WTC11 (cell line): ENCODE data around the gene PSMG4.

Experiments used
- ATF1 ChIP-seq: sonication (generic); formaldehyde crosslinking; IDR thresholded peaks from 2 replicates; pipeline ENCODE4 v1.8.1; 2023; ENCODE audit warnings: mild to moderate bottlenecking, moderate library complexity, missing genetic modification reagents
- ATF3 ChIP-seq: sonication (generic); formaldehyde crosslinking; conservative IDR thresholded peaks from 2 replicates; pipeline ENCODE4 v1.8.1; 2022; ENCODE audit warnings: mild to moderate bottlenecking, missing genetic modification reagents
- CREB1 ChIP-seq: sonication (generic); formaldehyde crosslinking; IDR thresholded peaks from 2 replicates; pipeline ENCODE4 v1.8.0; 2023; ENCODE audit warnings: mild to moderate bottlenecking, missing genetic modification reagents
- CREM ChIP-seq: sonication (generic); formaldehyde crosslinking; IDR thresholded peaks from 2 replicates; pipeline ENCODE4 v1.8.1; 2022; ENCODE audit warnings: mild to moderate bottlenecking, missing genetic modification reagents, moderate library complexity
- CTCF ChIP-seq: fragments of 200-600 bp; IDR thresholded peaks from 2 replicates; pipeline ENCODE4 v1.8.0; 2022; ENCODE audit warnings: antibody characterized with exemption
- ELF4 ChIP-seq: sonication (generic); formaldehyde crosslinking; IDR thresholded peaks from 2 replicates; pipeline ENCODE4 v1.8.1; 2022; ENCODE audit warnings: low read depth, mild to moderate bottlenecking, moderate library complexity, missing genetic modification reagents
- ESRRA ChIP-seq: sonication (generic); formaldehyde crosslinking; IDR thresholded peaks from 2 replicates; pipeline ENCODE4 v1.8.1; 2022; ENCODE audit warnings: mild to moderate bottlenecking, missing genetic modification reagents, borderline replicate concordance
- GABPB1 ChIP-seq: sonication (generic); formaldehyde crosslinking; IDR thresholded peaks from 2 replicates; pipeline ENCODE4 v1.8.1; 2023; ENCODE audit warnings: mild to moderate bottlenecking, missing genetic modification reagents
- IRF1 ChIP-seq: sonication (generic); formaldehyde crosslinking; IDR thresholded peaks from 2 replicates; pipeline ENCODE4 v1.8.0; 2023; ENCODE audit warnings: missing genetic modification reagents
- MAX ChIP-seq: sonication (generic); formaldehyde crosslinking; IDR thresholded peaks from 2 replicates; pipeline ENCODE4 v1.8.0; 2022; ENCODE audit warnings: mild to moderate bottlenecking, missing genetic modification reagents
- NFYB ChIP-seq: sonication (generic); formaldehyde crosslinking; conservative IDR thresholded peaks from 2 replicates; pipeline ENCODE4 v1.8.0; 2022; ENCODE audit warnings: low read depth, missing genetic modification reagents
- NR1H2 ChIP-seq: sonication (generic); formaldehyde crosslinking; IDR thresholded peaks from 2 replicates; pipeline ENCODE4 v1.9.0; 2021; ENCODE audit warnings: mild to moderate bottlenecking, moderate library complexity, missing genetic modification reagents
- ZNF121 ChIP-seq: sonication (generic); formaldehyde crosslinking; IDR thresholded peaks from 2 replicates; pipeline ENCODE4 v1.8.0; 2023; ENCODE audit warnings: missing genetic modification reagents
- ZNF317 ChIP-seq: sonication (generic); formaldehyde crosslinking; IDR thresholded peaks from 2 replicates; pipeline ENCODE4 v1.8.1; 2023; ENCODE audit warnings: low read depth, mild to moderate bottlenecking, moderate library complexity, missing genetic modification reagents, borderline replicate concordance

GRCh38 chr6:3297006-3297405, 38.3 kb downstream of the PSMG4 start:
- TF ChIP-seq CTCF (no peak), MAX (CRISPR knock-in tag) (no peak), NFYB (CRISPR knock-in tag) (no peak), ATF3 (CRISPR knock-in tag) (no peak), NR1H2 (CRISPR knock-in tag) (no peak), CREB1 (CRISPR knock-in tag) (no peak), ATF1 (CRISPR knock-in tag) (no peak), ZNF121 (CRISPR knock-in tag) (no peak), ESRRA (CRISPR knock-in tag) (no peak), ELF4 (CRISPR knock-in tag) (no peak), IRF1 (CRISPR knock-in tag) (no peak), GABPB1 (CRISPR knock-in tag) (no peak), ZNF317 (CRISPR knock-in tag) (no peak), CREM (CRISPR knock-in tag) (no peak)
